Measurements from ENCODE around the gene KCNQ5.

Gene KCNQ5

DNA sequence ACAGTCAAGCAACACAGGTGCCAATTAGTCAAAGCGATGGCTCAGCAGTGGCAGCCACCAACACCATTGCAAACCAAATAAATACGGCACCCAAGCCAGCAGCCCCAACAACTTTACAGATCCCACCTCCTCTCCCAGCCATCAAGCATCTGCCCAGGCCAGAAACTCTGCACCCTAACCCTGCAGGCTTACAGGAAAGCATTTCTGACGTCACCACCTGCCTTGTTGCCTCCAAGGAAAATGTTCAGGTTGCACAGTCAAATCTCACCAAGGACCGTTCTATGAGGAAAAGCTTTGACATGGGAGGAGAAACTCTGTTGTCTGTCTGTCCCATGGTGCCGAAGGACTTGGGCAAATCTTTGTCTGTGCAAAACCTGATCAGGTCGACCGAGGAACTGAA, 572.9 kb downstream of the KCNQ5 start:
- no peaks in the 10 kb centered on the region for H4K20me1 ChIP-seq (ENCODE audit: insufficient read depth)
- H2AFZ ChIP-seq (ENCODE audit: low read depth), result no peak overlapping the region
- no peak overlapping the region for H3K9ac ChIP-seq
- H3K27me3 ChIP-seq (ENCODE audit: insufficient read depth, low read depth), result no peaks in the 10 kb centered on the region
- H3K36me3 ChIP-seq (ENCODE audit: insufficient read depth), result no peaks in the 10 kb centered on the region
- no peak overlapping the region for H3K4me2 ChIP-seq
- H3K27ac ChIP-seq, result no peak overlapping the region
- H3K4me1 ChIP-seq (ENCODE audit: low read depth, poor library complexity, severe bottlenecking), result no peaks in the 10 kb centered on the region
- TF ChIP-seq, protein P1, sequence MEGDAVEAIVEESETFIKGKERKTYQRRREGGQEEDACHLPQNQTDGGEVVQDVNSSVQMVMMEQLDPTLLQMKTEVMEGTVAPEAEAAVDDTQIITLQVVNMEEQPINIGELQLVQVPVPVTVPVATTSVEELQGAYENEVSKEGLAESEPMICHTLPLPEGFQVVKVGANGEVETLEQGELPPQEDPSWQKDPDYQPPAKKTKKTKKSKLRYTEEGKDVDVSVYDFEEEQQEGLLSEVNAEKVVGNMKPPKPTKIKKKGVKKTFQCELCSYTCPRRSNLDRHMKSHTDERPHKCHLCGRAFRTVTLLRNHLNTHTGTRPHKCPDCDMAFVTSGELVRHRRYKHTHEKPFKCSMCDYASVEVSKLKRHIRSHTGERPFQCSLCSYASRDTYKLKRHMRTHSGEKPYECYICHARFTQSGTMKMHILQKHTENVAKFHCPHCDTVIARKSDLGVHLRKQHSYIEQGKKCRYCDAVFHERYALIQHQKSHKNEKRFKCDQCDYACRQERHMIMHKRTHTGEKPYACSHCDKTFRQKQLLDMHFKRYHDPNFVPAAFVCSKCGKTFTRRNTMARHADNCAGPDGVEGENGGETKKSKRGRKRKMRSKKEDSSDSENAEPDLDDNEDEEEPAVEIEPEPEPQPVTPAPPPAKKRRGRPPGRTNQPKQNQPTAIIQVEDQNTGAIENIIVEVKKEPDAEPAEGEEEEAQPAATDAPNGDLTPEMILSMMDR (conservative IDR thresholded peaks at IDR 0.05; ENCODE audit: low read depth, low read length), result no peak
- H3K79me2 ChIP-seq (ENCODE audit: insufficient read depth, low read depth), result no peaks in the 10 kb centered on the region
- H3K4me3 ChIP-seq (IDR thresholded peaks at IDR 0.05; ENCODE audit: insufficient read depth, low read depth, low read length), result no peak overlapping the region

- Histone ChIP-seq H3K4me2 (no peak overlapping the region), H3K36me3 (ENCODE audit: insufficient read depth) (no peaks in the 10 kb centered on the region), H3K27ac (no peak overlapping the region), H2AFZ (ENCODE audit: low read depth) (no peak overlapping the region), H3K27me3 (ENCODE audit: insufficient read depth, low read depth) (no peaks in the 10 kb centered on the region), H3K4me3 (IDR thresholded peaks at IDR 0.05; ENCODE audit: insufficient read depth, low read depth, low read length) (no peak overlapping the region), H4K20me1 (ENCODE audit: insufficient read depth) (no peaks in the 10 kb centered on the region), H3K4me1 (ENCODE audit: low read depth, poor library complexity, severe bottlenecking) (no peaks in the 10 kb centered on the region), H3K79me2 (ENCODE audit: insufficient read depth, low read depth) (no peaks in the 10 kb centered on the region), H3K9ac (no peak overlapping the region)
- TF ChIP-seq, protein P1 (conservative IDR thresholded peaks at IDR 0.05; ENCODE audit: low read depth, low read length), result no peak
Observed at GRCh38 chr6:73200247-73200646, 578.4 kb downstream of the KCNQ5 start.

DNA sequence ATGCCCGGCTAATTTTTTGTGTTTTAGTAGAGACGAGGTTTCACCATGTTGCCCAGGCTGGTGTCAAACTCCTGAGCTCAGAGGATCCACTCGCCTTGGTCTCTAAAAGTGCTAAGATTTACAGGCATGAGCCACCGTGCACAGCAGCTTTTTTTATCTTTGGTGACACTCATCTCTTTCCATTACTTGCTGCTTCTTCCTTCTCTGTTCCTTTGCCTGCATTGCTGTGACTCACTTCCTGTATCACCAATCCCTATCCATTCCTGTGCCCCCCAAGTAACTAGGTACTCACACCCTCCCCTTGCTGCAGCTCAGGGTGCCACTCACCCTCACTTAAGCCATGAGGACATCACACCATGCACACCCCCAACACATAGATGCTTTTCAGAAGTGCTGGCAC, 578.9 kb downstream of the KCNQ5 start:
- H3K4me1 ChIP-seq (ENCODE audit: low read depth, poor library complexity, severe bottlenecking), result no peaks in the 10 kb centered on the region
- H2AFZ ChIP-seq (ENCODE audit: low read depth), result no peak overlapping the region
- H3K79me2 ChIP-seq (ENCODE audit: insufficient read depth, low read depth), result no peaks in the 10 kb centered on the region
- no peaks in the 10 kb centered on the region for H3K27me3 ChIP-seq (ENCODE audit: insufficient read depth, low read depth)
- H4K20me1 ChIP-seq (ENCODE audit: insufficient read depth), result no peaks in the 10 kb centered on the region
- no peak overlapping the region for H3K4me2 ChIP-seq
- TF ChIP-seq, protein P1 (conservative IDR thresholded peaks at IDR 0.05; ENCODE audit: low read depth, low read length), result no peak
- H3K4me3 ChIP-seq (IDR thresholded peaks at IDR 0.05; ENCODE audit: insufficient read depth, low read depth, low read length), result no peak overlapping the region
- no peak overlapping the region for H3K27ac ChIP-seq
- H3K36me3 ChIP-seq (ENCODE audit: insufficient read depth), result no peaks in the 10 kb centered on the region
- no peak overlapping the region for H3K9ac ChIP-seq

DNA sequence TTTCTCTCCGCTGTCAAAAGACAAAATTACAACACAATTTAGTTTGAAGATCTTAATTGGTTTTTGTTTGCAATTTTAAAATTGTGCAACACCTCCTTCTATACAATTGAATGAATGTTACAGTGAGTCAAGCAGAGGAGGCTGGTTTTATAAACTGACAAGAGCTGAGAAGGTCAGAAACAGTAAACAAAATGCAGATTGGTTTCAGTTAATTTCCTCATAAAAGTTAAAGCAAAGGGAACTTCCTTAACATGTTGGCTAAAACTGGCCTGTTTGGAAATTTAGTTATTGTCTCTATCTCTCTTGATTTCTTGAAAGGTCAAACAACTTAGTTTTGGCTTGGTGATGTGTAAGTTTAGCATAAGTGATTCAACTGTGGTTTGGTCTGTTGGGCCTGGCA, 581.2 kb downstream of the KCNQ5 start:
- Histone ChIP-seq H3K27ac (no peak overlapping the region), H3K9ac (no peak overlapping the region), H2AFZ (ENCODE audit: low read depth) (no peak overlapping the region), H3K4me2 (no peak overlapping the region), H3K4me1 (ENCODE audit: low read depth, poor library complexity, severe bottlenecking) (no peaks in the 10 kb centered on the region), H3K27me3 (ENCODE audit: insufficient read depth, low read depth) (no peaks in the 10 kb centered on the region), H3K79me2 (ENCODE audit: insufficient read depth, low read depth) (no peaks in the 10 kb centered on the region), H3K4me3 (IDR thresholded peaks at IDR 0.05; ENCODE audit: insufficient read depth, low read depth, low read length) (no peak overlapping the region), H4K20me1 (ENCODE audit: insufficient read depth) (no peaks in the 10 kb centered on the region), H3K36me3 (ENCODE audit: insufficient read depth) (no peaks in the 10 kb centered on the region)
- TF ChIP-seq, protein P1 (conservative IDR thresholded peaks at IDR 0.05; ENCODE audit: low read depth, low read length), result no peak
